HG03575 (cell line): ENCODE results near the gene GFRA1.
"Not testable (repeated sequence)": the region's sequence is repeated elsewhere in the genome, so short reads cannot be mapped to it uniquely, and the experiment has no call there.

Source experiments
- ATAC-seq: cut with Tn5 transposase; IDR thresholded peaks from one replicate; pipeline ENCODE4 v1.9.1; 2021; ENCODE audit not compliant: unreplicated experiment, insufficient number of reproducible peaks, low FRiP score; ENCODE audit errors: extremely low read depth

Gene GFRA1

DNA sequence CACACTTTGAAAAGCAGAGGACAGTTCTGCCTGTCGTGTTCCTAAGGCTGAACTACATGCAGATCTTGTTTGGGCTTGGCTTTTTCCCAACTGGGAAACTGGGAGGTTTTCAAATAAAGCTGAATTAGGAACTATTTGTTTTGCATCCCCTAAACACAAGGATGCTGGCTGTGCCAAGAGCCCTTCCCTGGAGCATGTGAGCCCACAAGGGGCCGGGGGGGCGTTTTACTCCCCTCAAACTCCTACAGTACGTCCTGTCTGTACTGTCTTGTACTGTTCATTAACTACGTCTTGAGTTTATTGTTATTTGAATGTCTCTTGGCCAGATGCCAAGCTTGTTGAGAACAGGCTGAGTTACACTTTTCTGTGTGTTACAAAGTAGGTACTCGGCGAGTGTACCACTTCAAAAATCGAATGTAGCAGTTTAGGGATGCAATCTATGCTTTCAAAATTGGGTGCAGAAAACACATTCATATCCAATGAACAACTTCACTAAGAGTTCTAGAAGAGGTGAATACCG is 94.9 kb downstream of the GFRA1 start:
- ATAC-seq, result no peak

DNA sequence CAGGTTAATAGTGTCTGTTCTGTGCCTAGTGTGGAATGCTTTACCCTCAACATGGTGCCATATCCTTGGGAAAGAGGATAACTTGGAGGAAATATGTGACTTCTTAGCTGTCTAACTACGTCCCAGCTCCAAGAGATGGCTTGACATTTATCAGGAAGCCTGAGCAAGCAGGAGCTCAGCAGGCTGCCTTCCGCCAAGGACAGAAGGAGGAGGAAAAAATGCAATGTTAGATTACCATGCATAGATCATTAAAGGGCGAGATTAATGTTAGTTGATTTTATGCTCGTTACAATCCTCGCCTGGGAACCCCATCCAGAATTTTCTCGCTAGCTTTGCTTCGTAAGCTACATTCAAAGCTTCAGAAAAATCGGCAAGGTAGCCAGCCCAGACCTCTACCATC is 97.8 kb downstream of the GFRA1 start:
- ATAC-seq, result no peak

DNA sequence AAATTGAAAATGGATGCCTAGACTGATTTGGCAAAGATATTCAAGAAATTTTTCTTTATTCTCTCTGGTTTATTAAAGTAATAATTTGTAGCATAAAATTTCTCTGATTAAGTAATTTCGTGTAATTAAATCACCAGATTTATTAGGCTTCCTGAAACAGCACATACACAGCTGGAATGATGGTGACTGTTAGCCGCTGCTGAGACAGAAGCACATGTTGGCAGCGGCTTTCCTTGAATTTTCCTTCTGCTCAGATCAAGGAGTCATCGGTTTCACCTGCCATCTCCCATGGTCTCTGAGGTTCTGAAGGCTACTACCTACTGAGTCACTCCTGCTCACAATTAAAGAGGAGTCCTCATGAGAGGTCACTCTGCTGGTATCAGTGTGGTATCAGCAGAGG is 101.5 kb downstream of the GFRA1 start:
- no peak for ATAC-seq

DNA sequence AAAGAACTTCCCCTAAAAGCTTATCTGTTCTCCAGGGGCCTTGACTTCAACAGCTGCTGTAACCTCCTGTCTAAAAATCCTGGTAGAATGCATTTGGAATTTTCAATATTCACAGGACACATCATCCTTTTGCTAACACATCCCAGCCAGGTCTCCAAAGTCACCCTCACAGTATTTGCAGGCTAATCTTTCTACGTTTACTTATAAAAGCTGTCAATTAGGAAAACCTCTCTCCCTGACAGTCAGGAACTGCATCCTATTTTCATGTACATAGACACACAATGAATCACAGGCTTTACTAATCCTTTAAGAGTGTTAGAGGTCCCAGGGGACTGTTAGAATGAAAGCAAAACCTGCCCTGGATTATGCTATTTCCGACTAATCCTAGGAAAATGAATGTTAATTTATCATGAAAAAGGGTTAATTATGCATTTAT is 102.2 kb downstream of the GFRA1 start:
- ATAC-seq, result no peak

DNA sequence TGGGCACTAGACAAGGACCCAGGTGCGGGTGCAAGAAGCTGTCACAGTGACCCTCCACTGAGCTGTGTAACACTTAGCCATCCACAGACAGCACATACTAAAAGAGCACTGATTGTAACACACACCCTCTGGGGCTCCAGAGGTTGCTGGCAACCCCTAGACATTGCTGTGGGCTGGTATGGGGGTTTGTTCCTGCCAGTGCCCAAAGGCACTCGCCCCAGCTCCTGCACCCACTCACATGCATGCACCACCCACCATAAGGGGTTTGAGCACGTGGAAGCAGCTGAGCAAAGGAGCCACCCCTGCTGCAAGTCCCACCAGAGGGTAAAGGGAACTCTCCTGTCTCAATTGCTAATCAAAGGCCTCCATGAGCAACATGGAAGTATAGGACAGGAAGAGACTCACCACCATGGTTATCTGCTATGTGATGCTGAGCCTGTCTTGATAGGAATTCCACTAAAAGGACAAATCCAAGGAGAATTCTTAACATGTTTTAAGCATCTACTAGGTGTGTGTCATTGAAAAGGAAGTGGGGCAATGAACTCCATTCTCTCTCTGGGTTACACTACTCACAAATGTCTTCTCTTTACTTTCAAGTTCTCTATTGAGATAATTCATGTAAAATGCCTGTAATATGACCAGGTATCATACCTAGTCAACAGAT is 103.1 kb downstream of the GFRA1 start:
- no peak for ATAC-seq

DNA sequence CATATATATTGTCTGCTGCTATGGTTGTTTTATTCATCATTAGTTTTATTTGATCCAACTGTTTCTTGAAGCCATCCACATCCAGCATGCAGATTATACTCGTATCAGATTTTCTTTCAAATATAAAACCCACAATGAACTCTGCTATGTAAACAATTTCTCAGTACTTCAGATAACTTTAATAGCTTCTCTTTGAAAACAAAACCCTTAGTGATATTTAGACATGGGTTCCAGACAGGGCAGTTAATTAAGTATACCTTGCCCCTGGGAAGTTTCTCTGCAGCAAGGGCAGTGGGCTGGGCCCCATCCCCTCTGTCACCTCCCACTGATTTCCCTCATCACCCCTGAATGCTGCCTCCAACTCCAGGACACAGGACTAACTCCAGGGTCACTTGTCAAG is 104.3 kb downstream of the GFRA1 start:
- ATAC-seq, result no peak

DNA sequence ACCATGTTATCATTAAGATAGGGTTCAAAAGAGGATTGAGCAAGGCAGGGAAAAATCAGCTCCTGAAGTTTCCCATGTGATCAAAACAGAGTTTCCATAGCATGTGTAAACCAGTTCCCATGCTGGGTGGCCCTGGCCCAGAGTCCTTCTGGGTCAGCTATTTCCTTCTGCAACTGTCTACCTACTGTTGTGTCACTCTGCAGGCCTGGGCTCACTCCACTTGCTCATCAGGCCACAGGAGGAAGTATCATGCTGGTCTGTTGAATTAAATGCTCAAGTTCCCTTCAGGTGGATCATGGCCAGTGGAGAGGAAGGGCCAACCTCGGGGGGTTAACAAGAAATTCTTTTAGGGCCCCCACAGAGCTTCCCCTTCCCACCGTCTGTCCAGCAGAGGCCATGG is 104.7 kb downstream of the GFRA1 start:
- no peak for ATAC-seq

DNA sequence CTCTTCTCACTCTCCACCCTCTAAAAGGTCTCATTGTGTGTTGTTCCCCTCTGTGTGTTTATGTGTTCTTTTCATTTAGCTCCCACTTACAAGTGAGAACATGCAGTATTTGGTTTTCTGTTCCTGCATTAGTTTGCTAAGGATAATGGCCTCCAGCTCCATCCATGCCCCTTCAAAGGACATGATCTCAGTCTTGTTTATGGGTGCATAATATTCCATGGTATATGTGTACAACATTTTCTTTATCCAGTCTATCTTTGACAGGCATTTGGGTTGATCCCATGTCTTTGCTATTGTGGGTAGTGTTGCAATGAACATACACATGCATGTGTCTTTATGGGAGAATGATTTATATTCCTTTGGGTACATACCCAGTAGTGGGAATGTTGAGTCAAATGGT is 107.1 kb downstream of the GFRA1 start:
- not testable (repeated sequence) for ATAC-seq

DNA sequence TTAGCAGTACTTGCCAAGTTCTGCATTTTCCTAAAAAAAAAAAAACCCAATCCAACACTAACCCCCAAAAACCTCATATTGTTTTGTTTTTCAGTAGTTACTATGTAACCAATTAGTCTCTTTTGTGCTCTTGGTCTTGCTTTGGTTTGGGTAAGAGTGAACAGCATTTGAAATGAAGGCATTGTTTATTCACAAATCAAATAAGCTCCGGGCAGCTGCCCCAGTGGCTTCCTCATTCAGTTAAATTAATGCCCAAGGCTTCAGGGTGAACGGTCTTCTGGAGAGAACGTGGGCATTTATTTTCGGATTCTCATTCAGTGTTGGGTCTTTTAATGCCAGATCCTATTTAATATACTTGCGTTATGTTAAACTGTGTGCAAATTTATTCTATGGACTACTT is 108.7 kb downstream of the GFRA1 start:
- no peak for ATAC-seq

DNA sequence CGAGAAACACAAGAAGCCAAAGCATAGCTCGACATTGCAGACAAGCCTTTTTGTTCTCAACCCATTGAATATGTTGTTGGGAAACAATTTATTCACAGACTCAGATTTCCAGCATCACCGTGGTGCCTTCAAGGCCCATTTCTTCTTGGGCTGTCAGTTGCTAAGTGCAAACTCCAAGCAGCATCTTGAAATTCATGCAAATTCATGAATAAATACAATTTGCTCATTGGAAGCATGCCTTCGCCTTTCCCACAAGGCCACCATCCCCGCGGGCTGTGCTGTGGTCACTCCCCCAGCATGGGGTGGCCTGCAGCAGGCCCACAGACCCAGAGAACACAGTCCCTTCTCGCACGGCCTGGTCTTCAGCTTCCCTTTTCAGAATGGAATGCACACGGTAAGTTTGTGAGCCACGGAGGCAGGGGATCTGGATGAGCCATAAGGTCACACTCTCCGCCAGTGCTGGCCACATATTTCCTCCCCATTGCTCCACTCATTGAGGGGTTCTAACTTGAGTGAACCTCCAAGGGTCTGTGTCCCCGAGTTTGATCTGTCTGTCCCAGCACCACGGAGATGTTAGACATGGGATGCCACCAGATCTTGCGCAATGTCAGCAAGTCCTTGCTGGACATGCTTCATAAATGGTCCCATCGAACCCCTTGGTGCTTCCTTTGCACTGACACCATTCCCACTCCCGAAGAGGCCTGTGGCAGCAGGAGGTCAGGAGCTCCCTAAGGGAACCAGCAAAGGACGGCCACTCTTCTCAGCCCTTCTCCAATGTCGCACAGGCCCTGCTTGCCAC is 109.5 kb downstream of the GFRA1 start:
- ATAC-seq, result no peak

DNA sequence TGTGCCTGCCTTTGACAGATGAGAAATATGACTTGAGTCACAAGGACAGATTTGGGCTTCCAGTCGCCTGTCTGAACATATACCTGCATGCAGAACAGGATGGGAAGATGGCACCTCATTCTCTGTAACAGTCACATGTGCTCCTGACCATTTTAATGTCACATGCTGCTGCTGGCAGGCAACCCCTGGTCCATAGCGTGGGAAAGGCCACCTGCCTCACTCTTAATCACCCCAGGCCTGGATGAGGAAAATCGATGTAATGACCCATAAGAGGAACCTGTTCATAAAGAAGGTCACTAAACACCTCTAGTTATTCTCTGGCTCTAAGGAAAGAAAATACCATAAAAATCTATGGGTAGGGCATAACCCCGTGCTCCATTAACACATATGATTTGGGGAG is 110.2 kb downstream of the GFRA1 start:
- ATAC-seq, result no peak

DNA sequence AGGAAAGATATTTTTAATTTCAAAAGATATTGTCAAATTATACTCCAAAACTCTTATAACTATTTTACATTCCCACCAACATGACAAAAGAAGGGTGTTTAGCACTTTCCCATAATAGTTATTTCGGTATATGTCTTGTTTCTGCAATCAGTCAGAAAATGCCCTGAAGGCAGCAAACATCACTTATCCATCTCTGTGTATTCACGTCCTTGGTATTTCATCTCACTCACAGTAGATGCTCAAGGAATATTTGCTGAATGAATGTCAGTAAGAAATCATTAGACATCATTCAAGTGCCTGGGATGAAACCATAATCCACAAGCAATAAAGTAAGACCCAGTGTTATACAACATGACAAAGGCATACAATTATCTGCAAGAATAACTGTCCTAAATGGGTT is 112.7 kb downstream of the GFRA1 start:
- no peak for ATAC-seq

DNA sequence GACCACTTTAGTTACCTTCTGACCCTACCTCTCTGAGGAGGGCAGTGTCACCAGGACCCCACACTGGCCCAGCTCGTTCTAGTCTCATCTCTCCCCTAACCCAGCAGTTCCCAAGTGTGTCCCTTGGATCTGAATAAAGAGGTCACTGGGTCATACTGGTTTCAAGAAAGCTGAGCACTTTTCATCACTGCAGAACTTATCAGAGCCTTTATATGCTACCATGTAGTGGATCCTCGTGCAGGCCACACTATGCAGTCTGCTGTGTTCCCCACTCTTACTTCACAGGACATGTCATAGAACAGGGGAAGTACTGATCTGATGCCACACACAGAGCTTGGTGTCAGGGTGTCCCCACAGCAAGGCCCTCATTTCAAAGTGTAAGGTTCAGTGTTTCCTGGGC is 113.8 kb downstream of the GFRA1 start:
- no peak for ATAC-seq

DNA sequence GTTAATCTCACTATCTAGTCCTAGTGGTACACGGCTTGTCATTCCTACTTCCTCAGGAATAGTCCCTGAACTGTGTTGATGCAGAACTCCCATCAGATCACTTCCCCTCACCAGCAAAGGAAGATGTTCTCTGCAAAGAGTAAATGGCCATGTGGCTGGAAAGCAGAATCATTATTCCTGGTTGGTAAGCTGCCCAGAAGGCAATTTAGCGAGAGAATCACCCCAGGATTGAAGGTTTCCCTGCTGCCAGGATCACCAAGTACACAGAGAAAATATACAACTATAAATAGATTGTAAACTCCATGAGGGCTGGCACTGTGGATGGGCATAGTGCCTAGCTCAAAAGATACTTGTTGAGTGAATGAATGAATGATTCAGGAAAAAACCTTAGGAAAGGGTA is 115.0 kb downstream of the GFRA1 start:
- ATAC-seq, result no peak

DNA sequence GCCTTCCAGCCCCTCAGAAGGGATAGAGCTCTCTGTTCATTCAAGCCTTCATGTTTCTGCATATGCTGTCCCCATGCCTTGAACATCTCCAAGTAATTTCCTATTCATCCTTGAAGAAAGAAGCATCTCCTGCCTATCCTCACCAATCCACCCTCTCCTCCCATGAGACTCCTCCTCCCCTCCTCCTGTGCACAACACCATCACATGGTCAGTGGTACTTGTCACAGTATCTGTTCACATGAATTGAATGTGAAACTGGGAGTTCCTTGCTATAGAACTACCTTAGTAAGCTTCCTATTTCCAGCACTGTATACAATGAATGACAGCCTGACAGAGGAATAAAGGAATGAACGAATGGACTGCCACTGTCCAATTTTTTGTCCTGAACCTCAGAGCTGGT is 115.5 kb downstream of the GFRA1 start:
- no peak for ATAC-seq

DNA sequence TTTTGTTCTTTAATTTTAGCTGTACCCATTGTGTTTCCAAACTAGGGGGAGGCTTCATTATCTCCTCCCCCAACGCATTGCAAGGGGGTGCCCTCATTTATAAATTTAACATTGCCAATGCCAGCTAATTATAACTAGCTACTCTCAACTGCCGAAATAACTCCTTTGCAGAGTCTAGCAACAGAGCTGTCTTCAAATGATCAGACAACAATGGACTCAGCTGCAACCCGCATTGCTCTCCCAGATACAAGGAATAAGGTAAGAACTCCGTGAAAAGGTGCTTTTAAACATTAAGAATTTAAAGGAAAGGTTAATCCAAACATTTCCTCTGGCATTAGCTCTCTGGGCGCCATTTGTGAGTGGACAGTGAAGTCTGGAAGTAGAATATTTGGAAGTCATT is 116.2 kb downstream of the GFRA1 start:
- no peak for ATAC-seq

DNA sequence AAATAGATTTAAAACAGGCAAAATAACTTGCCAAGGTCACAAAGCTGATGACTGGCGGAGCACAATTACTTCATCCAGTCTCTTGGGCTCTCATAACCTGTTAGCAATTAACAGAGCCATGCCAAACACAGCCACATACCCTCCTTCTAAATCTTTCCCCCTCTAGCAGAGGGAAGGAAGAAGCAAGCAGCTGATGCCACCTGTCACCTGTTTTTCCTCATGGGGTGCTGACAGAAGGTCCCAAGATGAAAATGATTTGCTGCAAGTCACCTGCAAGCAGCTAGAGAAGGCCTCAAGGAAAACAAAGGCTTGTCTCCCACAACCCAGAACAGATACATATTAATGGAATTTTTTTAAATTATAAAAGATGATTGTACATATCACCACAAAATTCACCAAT is 117.8 kb downstream of the GFRA1 start:
- ATAC-seq, result no peak

DNA sequence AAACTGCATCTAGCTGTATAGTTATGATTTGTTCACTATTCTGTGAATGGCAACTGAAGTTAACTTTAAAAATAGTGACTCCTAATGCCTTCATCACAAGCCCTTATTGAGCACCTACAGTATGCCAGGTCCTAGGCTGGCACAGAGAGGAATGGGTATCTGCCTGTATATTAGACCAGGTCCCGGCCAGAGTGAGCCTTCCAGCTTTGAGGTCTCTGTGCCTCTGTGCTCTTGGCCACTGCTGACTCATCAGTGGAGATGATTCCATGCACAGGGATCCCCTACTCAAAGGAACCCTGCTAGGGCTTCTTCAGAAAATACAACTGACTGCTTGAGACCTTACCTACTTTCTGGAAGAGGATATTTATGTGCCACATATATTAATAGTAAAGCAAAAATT is 118.4 kb downstream of the GFRA1 start:
- no peak for ATAC-seq

DNA sequence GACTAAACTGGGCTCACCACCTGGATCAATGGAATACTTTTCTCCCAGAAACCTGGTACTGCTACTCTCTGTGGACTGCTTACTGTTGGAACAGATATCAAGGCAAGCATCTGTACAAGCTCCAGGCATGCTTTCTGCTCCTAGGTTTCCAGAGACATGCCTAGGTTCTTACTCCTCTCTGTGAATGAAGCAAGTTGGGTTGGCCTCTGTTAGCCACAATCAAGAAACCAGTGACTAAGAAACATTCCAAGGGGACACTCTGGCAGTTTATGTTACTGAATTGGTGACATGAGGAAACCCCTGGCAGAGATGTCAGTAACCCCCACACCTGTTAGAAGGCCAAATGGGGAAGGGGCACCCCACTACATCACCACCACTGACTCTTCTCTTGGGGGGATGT is 121.9 kb downstream of the GFRA1 start:
- no peak for ATAC-seq

DNA sequence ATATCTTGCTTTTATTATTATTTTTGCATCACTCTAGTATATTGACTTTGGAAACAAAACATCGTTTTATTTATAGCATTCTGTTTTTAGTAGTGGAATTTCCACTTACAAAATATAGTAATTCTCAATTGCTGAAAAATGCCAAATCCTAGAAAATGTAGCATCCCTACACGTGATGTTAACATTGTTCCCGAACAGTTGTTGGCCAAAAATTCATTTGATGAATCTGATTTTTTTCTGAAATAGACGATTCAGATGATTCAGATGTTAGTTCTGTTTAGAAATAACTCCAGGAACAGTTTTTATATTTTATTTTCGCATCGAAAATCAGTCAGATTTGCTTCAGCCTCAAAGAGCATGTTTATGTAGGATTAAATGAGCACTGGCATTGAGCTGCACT is 122.4 kb downstream of the GFRA1 start:
- ATAC-seq, result no peak
